Measurements from ENCODE around the gene RAP1GAP2.

DNA sequence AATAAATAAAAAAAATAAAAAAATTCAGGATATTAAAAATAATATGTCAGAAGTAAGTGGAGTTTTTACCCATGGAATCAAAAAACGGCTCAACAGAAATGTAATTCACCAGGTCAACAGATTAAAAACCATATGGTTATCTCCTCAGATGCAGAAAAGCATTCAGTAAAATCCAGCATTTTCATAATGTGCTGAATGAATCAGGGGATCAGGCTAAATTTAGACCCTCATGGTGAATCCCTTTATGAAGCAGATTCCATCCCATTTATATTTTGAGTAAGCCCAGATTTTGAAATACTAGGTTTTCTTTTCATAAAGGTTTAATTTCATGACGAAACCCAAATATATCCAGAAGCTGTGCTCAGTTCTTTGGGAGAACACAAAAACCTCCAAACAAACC lies 182.8 kb downstream of the RAP1GAP2 start:
- TF ChIP-seq, protein P1, sequence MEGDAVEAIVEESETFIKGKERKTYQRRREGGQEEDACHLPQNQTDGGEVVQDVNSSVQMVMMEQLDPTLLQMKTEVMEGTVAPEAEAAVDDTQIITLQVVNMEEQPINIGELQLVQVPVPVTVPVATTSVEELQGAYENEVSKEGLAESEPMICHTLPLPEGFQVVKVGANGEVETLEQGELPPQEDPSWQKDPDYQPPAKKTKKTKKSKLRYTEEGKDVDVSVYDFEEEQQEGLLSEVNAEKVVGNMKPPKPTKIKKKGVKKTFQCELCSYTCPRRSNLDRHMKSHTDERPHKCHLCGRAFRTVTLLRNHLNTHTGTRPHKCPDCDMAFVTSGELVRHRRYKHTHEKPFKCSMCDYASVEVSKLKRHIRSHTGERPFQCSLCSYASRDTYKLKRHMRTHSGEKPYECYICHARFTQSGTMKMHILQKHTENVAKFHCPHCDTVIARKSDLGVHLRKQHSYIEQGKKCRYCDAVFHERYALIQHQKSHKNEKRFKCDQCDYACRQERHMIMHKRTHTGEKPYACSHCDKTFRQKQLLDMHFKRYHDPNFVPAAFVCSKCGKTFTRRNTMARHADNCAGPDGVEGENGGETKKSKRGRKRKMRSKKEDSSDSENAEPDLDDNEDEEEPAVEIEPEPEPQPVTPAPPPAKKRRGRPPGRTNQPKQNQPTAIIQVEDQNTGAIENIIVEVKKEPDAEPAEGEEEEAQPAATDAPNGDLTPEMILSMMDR (conservative IDR thresholded peaks at IDR 0.05): no peak
- no peak for TF ChIP-seq ZFX (IDR thresholded peaks at IDR 0.05)

Measured in C4-2B (cell line).